ENCODE results near the gene UBQLN2.

UBQLN2 gene

DNA sequence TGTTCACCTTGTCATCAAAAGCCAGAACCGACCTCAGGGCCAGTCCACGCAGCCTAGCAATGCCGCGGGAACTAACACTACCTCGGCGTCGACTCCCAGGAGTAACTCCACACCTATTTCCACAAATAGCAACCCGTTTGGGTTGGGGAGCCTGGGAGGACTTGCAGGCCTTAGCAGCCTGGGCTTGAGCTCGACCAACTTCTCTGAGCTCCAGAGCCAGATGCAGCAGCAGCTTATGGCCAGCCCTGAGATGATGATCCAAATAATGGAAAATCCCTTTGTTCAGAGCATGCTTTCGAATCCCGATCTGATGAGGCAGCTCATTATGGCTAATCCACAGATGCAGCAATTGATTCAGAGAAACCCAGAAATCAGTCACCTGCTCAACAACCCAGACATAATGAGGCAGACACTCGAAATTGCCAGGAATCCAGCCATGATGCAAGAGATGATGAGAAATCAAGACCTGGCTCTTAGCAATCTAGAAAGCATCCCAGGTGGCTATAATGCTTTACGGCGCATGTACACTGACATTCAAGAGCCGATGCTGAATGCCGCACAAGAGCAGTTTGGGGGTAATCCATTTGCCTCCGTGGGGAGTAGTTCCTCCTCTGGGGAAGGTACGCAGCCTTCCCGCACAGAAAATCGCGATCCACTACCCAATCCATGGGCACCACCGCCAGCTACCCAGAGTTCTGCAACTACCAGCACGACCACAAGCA is 898 bp downstream of the UBQLN2 start:
- TF ChIP-seq YY1 (IDR thresholded peaks at IDR 0.05; ENCODE audit: insufficient read depth, insufficient read length), result no peak
- no peak for TF ChIP-seq ZNF274 (IDR thresholded peaks at IDR 0.05; ENCODE audit: low read depth, low read length)
- no peak for TF ChIP-seq SUZ12 (IDR thresholded peaks at IDR 0.05; ENCODE audit: extremely low read depth, insufficient read depth, insufficient read length)
- H3K4me1 ChIP-seq (ENCODE audit: insufficient read depth, insufficient read length), result peaks cover 7% of the 10 kb centered on the region
- H3K36me3 ChIP-seq (ENCODE audit: insufficient read depth, insufficient read length, low read length), result peaks cover 31% of the 10 kb centered on the region
- H3K27me3 ChIP-seq (ENCODE audit: insufficient read depth, insufficient read length), result no peaks in the 10 kb centered on the region
- no peaks in the 10 kb centered on the region for H3K9me3 ChIP-seq (ENCODE audit: insufficient read depth, low read length)
- H3K4me3 ChIP-seq (ENCODE audit: insufficient read length, low read depth), result peak overlapping the region; percentile 88
- peak overlapping the region; percentile 95 for H3K9ac ChIP-seq (ENCODE audit: insufficient read length, low read depth)
- no peak for DNase-seq (ENCODE audit: low read depth, low spot score)

DNA sequence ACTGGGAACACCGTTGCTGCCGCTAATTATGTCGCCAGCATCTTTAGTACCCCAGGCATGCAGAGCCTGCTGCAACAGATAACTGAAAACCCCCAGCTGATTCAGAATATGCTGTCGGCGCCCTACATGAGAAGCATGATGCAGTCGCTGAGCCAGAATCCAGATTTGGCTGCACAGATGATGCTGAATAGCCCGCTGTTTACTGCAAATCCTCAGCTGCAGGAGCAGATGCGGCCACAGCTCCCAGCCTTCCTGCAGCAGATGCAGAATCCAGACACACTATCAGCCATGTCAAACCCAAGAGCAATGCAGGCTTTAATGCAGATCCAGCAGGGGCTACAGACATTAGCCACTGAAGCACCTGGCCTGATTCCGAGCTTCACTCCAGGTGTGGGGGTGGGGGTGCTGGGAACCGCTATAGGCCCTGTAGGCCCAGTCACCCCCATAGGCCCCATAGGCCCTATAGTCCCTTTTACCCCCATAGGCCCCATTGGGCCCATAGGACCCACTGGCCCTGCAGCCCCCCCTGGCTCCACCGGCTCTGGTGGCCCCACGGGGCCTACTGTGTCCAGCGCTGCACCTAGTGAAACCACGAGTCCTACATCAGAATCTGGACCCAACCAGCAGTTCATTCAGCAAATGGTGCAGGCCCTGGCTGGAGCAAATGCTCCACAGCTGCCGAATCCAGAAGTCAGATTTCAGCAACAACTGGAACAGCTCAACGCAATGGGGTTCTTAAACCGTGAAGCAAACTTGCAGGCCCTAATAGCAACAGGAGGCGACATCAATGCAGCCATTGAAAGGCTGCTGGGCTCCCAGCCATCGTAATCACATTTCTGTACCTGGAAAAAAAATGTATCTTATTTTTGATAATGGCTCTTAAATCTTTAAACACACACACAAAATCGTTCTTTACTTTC is 1.8 kb downstream of the UBQLN2 start:
- Histone ChIP-seq H3K4me3 (ENCODE audit: insufficient read length, low read depth) (peak overlapping the region; percentile 88), H3K27me3 (ENCODE audit: insufficient read depth, insufficient read length) (no peaks in the 10 kb centered on the region), H3K9me3 (ENCODE audit: insufficient read depth, low read length) (no peaks in the 10 kb centered on the region), H3K4me1 (ENCODE audit: insufficient read depth, insufficient read length) (peaks cover 7% of the 10 kb centered on the region), H3K36me3 (ENCODE audit: insufficient read depth, insufficient read length, low read length) (peaks cover 36% of the 10 kb centered on the region), H3K9ac (ENCODE audit: insufficient read length, low read depth) (peak overlapping the region; percentile 95)
- no peak for DNase-seq (ENCODE audit: low read depth, low spot score)
- no peak for TF ChIP-seq ZNF274 (IDR thresholded peaks at IDR 0.05; ENCODE audit: low read depth, low read length)
- no peak for TF ChIP-seq YY1 (IDR thresholded peaks at IDR 0.05; ENCODE audit: insufficient read depth, insufficient read length)
- TF ChIP-seq SUZ12 (IDR thresholded peaks at IDR 0.05; ENCODE audit: extremely low read depth, insufficient read depth, insufficient read length), result no peak

DNA sequence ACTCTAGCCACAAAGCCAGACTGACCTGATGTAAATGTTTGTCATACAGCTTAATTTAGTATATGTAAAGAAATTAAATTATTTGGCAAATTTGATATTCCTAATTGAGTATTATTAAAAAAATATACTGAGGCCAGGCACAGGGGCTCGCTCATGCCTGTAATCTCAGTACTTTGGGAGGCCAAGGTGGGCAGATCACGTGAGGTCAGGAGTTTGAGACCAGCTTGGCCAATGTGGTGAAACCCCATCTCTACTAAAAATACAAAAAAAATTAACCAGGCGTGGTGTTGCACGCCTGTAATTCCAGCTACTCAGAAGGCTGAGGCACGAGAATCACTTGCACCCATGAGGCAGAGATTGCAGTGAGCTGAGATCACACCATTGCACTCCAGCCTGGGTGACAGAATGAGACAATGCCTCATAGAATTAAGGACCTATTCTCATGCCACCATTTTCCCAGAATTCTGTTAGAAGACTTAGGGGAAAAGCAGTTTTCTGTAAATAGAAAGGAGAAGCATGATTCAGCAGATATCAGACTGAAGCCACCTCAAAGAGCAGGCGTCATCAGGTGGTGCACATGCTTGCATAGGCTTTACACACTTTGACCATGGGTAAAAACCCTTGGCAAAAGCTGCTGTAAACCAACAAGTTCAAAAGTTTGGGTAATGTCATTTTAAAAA is 6.1 kb downstream of the UBQLN2 start:
- Histone ChIP-seq H3K9ac (ENCODE audit: insufficient read length, low read depth) (no peak overlapping the region), H3K36me3 (ENCODE audit: insufficient read depth, insufficient read length, low read length) (peaks cover 33% of the 10 kb centered on the region), H3K9me3 (ENCODE audit: insufficient read depth, low read length) (no peaks in the 10 kb centered on the region), H3K4me1 (ENCODE audit: insufficient read depth, insufficient read length) (peaks cover 7% of the 10 kb centered on the region), H3K4me3 (ENCODE audit: insufficient read length, low read depth) (no peak overlapping the region), H3K27me3 (ENCODE audit: insufficient read depth, insufficient read length) (no peaks in the 10 kb centered on the region)
- TF ChIP-seq ZNF274 (IDR thresholded peaks at IDR 0.05; ENCODE audit: low read depth, low read length) (no peak), SUZ12 (IDR thresholded peaks at IDR 0.05; ENCODE audit: extremely low read depth, insufficient read depth, insufficient read length) (no peak), YY1 (IDR thresholded peaks at IDR 0.05; ENCODE audit: insufficient read depth, insufficient read length) (no peak)
- no peak for DNase-seq (ENCODE audit: low read depth, low spot score)

DNA sequence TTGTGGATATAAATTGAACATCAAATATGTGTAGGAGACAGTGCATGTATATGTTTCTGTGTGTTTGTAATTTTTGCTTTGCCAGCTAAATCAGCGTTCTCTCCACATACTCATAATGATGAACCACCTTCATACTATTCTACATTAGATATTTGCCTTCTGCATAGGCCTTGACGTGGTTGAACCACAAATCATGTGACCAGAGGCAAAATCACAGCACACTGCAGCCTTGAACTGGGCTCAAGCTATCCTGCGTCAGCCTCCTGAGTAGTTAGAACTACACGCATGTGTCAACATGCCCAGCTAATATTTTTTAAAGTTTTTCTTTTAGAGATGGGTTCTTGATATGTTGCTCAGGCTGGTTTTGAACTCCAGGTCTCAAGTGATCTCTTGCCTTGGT is 9.5 kb downstream of the UBQLN2 start:
- Histone ChIP-seq H3K4me3 (ENCODE audit: insufficient read length, low read depth) (no peak overlapping the region), H3K36me3 (ENCODE audit: insufficient read depth, insufficient read length, low read length) (peaks cover 13% of the 10 kb centered on the region), H3K4me1 (ENCODE audit: insufficient read depth, insufficient read length) (no peaks in the 10 kb centered on the region), H3K9ac (ENCODE audit: insufficient read length, low read depth) (no peak overlapping the region), H3K9me3 (ENCODE audit: insufficient read depth, low read length) (no peaks in the 10 kb centered on the region), H3K27me3 (ENCODE audit: insufficient read depth, insufficient read length) (no peaks in the 10 kb centered on the region)
- TF ChIP-seq SUZ12 (IDR thresholded peaks at IDR 0.05; ENCODE audit: extremely low read depth, insufficient read depth, insufficient read length) (no peak), ZNF274 (IDR thresholded peaks at IDR 0.05; ENCODE audit: low read depth, low read length) (no peak), YY1 (IDR thresholded peaks at IDR 0.05; ENCODE audit: insufficient read depth, insufficient read length) (no peak)
- DNase-seq (ENCODE audit: low read depth, low spot score), result no peak

DNA sequence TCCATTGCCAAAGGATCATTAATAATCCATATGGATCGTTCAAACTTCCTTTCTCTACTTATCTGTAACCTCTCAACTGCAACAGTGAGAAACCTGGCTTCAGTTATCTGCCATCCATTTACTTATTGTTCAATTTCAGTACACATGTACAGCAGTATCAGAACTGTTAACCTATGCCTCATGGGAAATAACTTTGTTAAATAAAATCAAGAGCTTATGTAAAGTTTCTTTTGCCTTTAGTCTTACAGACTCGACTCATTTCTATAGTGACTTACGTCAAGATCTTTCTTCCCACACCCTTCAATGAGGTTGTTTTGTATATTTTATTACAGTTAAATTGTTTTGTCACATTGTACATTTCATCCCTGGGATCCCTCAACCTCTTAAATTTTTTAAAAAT is 11.4 kb downstream of the UBQLN2 start:
- peaks cover 4% of the 10 kb centered on the region for H3K36me3 ChIP-seq (ENCODE audit: insufficient read depth, insufficient read length, low read length)
- no peak for DNase-seq (ENCODE audit: low read depth, low spot score)
- no peak overlapping the region for H3K9ac ChIP-seq (ENCODE audit: insufficient read length, low read depth)
- TF ChIP-seq SUZ12 (IDR thresholded peaks at IDR 0.05; ENCODE audit: extremely low read depth, insufficient read depth, insufficient read length) (no peak), YY1 (IDR thresholded peaks at IDR 0.05; ENCODE audit: insufficient read depth, insufficient read length) (no peak), ZNF274 (IDR thresholded peaks at IDR 0.05; ENCODE audit: low read depth, low read length) (no peak)
- no peak overlapping the region for H3K4me3 ChIP-seq (ENCODE audit: insufficient read length, low read depth)
- no peaks in the 10 kb centered on the region for H3K27me3 ChIP-seq (ENCODE audit: insufficient read depth, insufficient read length)
- no peaks in the 10 kb centered on the region for H3K4me1 ChIP-seq (ENCODE audit: insufficient read depth, insufficient read length)
- no peaks in the 10 kb centered on the region for H3K9me3 ChIP-seq (ENCODE audit: insufficient read depth, low read length)

DNA sequence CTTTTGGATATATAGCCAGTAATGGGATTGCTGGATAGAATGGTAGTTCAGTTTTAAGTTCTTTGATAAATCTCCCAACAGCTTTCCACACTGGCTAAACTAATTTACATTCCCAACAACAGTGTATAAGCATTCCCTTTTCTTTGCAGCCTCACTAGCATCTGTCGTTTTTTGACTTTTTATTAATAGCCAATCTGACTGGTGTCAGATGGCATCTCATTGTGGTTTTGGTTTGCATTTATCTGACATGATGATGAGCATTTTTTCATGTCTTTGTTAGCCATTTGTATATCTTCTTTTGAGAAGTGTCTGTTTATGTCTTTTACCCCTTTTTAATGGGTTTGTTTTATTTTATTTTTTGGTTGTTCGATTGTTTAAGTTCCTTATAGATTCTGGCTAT is 13.3 kb downstream of the UBQLN2 start:
- Histone ChIP-seq H3K36me3 (ENCODE audit: insufficient read depth, insufficient read length, low read length) (peaks cover 2% of the 10 kb centered on the region), H3K27me3 (ENCODE audit: insufficient read depth, insufficient read length) (no peaks in the 10 kb centered on the region), H3K4me3 (ENCODE audit: insufficient read length, low read depth) (no peak overlapping the region), H3K9ac (ENCODE audit: insufficient read length, low read depth) (no peak overlapping the region), H3K4me1 (ENCODE audit: insufficient read depth, insufficient read length) (no peaks in the 10 kb centered on the region), H3K9me3 (ENCODE audit: insufficient read depth, low read length) (no peaks in the 10 kb centered on the region)
- DNase-seq (ENCODE audit: low read depth, low spot score), result no peak
- TF ChIP-seq ZNF274 (IDR thresholded peaks at IDR 0.05; ENCODE audit: low read depth, low read length), result no peak
- no peak for TF ChIP-seq SUZ12 (IDR thresholded peaks at IDR 0.05; ENCODE audit: extremely low read depth, insufficient read depth, insufficient read length)
- TF ChIP-seq YY1 (IDR thresholded peaks at IDR 0.05; ENCODE audit: insufficient read depth, insufficient read length), result no peak

Data from NT2/D1 (cell line).